GM19452 (cell line): ENCODE measurements around the gene SPO11.

ENCODE experiments used
- ATAC-seq: cut with Tn5 transposase; IDR thresholded peaks from one replicate; pipeline ENCODE4 v1.9.1; 2021; ENCODE audit not compliant: unreplicated experiment

The SPO11 gene

DNA sequence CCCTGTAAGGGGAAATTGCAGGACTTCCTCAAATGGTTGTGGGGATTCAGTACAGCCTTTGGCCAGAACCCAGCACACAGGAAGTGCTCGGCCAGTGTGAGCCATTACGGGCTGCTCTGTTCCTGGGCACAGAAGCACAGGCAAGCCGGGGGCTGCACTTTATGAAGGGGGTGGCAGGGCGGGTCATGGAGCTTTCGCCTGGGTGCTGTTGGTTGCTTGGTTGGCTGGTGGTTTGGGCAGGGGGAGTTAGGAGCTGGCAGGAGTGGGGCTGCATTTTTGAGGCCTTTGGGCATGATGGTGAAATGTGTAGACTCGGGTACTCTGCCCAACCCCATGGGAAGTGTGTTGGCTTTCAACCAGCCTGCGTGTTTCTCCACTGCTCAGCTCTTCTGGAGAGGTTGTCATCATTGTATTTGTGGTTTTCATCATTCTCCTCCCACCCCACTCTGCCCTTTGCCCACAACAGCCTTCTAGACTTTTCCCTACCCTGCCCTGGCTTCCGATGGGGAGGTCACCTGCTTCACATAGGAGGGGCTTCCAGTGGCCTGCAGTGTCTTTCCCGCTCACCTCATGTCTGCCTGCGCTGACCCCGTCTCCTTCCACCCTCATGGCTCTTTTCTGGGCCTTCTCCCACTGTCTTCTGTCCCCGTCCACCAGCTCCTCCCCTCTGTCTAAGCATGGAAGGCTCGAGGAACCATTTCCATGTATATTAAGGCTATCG lies 45.5 kb downstream of the SPO11 start:
- no peak for ATAC-seq

DNA sequence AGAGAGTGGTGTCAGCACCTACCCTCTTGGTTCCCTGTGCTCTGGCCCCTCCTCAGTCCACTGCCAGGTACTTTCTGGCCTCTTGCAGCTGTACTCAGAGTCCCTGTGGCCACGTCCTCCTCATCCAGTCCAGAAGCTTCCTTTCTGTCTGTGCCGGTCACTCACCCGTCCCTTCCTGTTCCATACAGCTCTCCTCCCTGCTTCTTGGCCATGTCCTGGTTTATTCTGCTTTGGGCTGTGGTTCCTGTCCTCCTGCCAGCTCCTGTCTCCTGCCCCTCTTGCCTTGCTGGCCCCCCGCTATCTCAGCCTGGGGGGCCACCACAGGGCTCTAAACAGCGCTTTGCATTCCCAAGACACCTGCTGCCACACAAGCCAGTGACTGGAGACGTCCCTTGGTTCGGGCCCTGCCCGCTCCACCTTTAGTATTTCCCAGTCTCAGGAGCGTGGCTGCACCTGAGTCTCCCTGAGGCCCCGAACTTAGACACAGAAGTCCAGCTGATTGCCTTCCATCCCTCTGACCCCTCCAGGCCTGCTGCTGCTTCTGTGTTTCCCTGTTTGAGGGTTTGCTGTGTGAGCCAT lies 46.1 kb downstream of the SPO11 start:
- no peak for ATAC-seq

DNA sequence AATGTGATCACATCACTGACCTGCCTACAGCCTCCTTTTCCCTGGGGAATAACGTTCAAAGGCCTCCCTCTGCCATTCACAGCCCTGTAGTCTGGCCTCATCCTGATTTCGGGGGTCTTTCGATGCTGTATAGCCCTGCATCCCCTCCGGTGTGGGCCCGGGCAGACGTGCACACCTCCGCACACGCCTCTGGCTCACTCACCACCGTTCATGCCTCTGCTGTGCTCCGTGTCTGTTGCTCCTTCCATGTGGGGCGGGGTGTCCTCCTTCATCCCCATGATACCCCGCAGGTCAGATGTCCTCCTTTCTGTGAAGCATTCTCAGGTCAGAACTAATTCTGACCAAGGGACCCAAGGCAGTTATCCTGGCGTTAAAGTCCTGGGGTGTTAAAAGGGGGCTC lies 47.7 kb downstream of the SPO11 start:
- no peak for ATAC-seq

DNA sequence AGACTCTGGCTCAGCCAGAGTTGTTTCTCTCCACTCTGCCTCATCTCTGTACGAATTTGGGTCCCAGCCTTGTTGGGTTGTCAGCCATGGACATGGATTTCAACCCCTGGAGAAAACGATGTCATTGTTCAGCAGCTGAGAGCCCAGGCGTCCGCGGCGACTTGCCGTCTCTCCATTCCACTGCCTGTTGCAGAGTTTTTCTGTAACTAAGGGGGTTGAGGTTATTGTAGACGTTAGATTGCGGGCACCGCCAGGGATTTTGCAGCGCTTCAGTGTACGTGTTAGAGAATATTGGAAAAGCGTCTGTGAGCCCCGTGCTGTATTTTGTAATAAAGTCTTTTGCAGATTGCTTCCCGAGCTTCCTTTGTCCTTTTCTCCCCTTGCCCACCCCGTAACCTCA lies 48.5 kb downstream of the SPO11 start:
- ATAC-seq = no peak

DNA sequence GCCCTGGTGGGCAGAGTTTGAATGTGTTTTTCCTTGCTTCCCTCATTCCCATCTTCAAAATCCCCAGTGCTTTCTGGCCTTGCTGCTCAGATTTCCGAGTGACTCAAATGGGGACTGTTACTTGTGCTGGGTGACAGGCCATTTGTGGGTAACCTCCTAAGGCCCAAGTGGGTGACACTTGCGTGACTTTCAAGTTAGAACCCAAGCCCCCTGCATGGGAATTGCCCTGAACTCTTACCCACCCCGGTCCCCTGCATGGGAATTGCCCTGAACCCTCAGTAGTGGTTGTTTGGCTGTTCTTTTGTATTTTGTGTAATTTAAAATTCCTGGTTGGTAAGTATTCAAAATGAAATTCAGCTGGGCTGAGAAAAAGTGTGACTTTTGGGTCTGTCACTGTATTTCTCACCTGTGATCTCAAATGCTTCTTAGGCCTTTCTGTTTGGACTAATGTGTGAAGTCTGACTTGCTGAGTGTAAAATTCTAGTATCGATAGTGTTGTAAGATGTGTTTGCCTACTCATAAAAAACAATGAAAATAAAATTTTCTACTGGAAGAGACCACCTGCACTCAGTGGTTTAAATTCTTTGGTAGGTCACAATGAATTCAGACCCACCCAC lies 49.2 kb downstream of the SPO11 start:
- ATAC-seq = no peak

DNA sequence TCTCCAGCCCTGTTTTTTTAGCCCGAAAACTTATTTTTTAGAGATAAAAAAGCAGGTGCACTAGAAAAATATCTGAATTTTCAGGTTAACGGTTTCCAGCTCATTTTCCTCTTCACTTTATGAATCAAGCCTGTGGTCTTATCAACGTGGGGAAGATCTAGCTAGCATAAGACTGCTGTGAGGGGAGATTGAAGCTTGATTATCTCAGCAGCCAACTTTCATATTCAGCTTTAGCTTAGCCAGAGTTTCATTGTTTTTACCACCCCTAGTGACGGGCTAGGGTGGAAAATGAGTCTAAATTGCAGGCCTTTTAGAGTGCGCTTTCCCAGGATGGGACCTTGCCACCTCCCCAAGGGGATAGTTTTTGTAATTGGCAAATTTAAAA lies 49.7 kb downstream of the SPO11 start:
- ATAC-seq = no peak

DNA sequence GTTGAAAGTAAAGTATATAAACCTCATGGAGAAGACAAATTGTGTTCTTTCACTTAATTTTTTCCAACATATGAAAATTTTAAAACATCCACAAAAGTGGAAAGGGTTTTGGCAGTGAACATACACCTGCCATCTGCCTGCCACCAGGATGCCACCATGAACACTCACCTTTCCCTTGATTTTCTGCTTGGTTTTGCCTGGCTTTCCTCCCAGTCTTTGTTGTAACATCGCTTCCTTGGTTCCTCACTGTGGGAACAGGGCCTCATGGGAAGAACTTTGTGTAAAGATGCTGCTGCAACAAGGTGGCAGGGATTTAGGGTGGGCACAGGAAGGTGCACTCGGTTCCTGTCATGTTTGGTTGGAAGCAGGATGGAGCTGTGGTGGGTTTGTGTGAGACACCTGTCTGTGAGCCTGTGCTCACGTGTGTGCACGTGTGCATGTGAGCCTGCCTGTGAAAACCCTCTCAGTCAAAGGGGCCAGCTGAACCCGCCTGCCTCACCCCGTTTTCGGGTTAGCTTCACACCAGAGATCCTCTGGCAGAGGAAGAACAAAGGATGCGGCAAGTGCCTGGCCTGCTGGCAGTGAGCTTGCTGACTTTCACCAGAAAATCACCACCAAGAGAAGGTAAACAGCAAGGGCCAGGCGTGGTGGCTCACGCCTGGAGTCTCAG lies 50.6 kb downstream of the SPO11 start:
- ATAC-seq = no peak

DNA sequence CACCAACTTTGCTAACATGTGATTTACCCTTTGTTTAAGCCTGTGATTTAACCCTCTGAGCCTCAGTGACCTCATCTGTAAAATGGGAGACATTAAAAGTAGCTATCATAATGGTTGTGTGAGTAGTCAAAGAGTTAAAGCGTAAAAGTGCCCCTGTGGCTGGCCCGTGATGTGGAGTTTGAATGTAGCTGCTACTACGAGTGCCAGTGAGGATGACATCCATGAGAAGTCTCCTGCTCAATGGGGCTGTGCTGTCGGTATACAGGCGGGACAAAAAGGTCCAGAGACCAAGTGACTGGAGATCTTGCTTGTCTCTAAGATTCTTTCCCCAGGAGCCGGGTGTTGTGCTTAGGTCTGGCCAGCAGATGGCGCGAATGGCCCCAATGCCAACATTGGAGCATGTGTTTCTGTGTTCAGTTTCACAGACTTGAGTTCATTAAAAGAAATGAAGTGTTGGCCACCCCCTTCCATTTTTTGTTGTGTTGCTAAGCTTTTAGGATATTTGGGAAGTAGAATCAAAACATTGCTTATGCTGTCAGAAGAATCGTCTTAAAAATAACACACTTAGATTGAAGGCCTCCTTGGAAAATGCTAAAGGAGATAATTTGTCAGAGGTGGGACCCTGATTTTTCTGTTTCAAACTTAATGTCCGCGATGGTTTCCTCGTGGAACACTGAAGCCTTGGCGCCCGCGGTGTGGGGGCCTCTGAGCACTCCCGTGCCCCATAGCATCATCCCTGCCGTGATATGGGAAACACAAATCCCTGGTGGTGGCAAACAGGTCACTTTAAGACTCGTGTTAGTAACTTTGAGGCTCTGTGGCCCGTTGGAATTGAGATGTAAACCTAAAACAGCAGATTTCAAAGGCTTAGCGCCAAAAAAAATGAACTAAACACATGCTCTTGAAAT lies 52.2 kb downstream of the SPO11 start:
- ATAC-seq = no peak

DNA sequence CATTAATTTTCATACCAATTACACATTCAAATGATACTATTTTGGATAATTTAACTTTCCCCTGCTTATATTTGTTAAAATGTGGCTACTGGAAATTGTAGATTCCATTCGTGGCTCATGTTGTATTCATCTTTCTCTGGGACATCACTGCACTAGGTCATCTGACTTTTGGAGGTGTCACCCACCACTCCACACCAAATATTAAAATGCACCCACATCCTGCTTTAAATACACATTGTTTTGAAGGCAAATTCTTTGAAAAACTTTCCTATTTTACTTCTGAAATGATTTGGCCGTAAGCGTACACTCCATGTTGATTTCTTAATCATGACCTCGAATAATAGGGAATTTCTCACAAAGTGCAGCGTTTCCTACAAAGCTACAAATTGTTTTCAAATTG lies 52.9 kb downstream of the SPO11 start:
- no peak for ATAC-seq

DNA sequence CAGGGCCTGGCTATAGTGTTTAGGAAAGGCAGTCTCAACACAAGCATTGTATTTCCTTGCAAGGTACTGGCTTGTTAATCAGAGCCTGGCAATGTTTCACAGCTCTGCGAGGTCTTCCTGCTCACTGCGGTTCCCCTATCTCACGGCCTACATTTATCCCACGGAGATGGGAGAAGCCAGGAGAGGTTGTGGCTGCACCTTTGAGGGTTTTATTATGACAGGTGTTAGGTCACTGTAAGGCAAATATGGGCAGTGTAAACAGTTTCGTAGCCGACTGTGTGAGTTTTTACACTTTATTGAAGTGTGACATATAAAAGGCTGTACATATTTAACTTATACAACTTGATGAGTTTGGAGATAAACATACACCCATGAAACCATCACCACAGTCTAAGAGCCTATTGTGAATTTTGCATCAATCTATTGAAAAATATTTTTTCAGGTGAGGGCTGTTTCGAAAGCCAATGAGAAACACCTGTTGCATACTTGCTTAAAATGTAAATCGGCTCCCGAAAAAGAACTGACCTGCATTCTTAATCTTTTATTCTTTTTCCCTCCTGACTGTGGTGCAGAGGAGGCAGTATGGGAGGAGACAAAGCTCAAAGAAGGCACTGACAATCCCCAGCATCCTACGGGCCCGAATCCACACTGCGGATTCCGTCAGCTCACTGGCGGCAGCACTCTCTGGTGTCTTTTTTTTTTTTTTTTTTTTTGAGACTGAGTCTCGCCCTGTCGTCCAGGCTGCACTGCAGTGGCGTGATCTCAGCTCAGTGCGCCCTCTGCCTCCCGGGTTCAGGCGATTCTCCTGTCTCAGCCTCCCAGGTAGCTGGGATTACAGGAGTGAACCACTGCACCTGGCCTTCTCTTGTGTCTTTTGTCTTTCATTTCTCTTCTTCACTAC lies 54.1 kb downstream of the SPO11 start:
- no peak for ATAC-seq

DNA sequence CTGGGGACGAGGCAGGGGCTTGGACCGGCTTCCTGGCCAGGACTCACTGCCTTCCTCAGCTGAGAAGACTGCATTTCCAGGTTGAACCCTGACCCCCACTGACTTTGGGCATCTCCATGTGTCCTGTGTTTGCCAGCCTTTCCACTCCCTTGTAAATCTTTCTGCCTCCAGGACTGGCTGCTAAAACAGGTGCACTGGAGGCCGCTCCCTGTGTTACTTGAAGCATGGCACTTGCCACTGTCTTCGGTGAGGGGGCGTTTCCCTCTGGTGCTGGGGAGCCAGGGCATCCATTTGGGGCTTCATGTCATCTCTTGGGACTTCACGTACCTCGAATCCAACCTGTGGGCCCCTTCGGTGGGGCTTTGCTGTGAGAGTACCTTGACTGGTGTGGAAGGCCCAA lies 54.9 kb downstream of the SPO11 start:
- no peak for ATAC-seq

DNA sequence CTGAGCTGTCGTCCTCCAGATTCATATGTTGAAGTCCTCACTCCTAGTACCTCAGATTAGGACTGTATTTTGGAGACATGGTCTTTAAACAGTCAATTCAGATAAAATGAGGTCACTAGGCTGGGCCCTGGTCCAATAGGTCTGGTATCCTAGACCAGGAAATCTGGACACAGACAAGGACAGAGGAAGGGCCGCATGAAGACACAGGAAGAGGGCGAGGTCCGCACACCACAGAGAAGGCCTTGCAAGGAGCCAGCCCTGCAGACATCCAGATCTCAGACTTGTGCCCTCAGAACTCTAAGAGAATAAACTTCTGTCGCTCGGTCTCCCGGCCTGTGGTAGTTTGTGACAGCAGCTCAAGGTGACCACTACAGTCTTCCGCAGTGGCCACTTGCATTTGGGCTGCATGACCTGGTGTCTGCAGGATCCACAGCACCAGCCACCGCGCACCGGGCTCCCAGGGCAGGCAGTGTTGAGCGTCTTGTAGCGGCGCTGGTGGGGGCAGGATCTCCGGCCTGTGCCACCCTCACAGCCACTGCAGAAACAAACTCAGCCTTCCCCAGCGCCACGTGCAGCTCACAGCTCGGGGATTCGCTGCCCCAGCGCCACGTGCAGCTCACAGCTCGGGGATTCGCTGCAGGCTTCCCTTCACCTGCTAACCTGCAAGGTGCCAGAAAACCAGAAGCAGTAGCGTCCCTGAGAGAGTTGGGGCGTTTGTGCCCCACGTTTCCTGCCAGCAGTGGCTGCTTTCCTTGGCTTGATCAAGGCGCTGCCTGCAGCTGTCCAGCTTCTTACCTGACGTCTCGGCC lies 55.6 kb downstream of the SPO11 start:
- ATAC-seq = no peak

DNA sequence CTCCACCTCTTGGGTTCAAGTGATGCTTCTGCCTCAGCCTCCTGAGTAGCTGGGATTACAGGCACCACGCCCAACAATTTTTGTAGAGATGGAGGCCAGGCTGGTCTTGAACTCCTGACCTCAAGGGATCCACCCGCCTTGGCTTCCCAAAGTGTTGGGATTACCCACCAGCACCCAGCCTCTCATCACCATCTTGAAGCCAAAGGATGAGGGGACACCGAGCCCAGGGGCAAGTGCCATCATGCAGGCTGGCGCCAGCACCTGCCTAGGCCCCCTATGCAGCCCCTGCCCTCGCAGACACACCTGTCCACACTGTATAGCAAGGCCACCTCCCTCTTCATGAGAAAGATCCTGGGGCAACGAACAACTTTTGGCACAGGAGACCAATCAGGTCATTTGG lies 56.3 kb downstream of the SPO11 start:
- ATAC-seq = no peak

DNA sequence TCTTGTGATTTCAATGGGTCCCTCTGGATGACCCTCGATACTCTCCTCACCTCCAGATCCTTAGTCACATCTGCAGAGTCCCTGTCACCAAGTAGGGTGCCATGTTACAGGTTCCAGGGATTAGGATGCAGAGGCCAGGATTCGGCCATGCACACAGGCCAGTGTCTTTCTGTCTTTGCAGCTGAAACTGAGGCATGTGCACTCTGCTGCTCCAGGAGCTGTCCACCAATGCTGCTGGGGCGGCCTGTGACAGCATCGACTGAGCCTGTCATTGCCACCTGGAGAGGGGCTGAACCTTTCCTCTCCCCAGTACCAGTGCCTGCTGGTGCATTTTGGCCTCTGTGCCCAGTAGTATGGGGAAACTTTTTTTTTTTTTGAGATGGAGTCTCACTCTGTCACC lies 57.2 kb downstream of the SPO11 start:
- ATAC-seq = no peak

DNA sequence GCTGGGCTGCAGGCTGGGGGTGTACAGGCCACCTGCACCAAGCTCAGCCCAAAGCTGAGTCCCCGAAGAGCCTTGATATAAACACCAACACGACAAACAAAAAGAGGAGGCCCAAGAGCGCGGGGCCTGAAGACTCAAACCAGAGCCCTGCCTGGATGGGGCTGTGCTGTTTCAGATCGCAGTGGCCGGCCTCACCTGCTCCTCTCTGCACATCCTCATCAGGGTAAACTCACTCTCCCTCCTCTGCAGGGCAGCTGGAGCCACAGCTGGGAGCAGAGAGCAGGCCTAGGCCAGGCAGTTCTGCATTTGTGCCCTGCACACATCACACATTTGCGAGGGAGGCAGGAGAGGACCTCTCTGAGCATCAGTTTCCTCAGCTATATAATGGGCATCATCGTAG lies 57.9 kb downstream of the SPO11 start:
- no peak for ATAC-seq

DNA sequence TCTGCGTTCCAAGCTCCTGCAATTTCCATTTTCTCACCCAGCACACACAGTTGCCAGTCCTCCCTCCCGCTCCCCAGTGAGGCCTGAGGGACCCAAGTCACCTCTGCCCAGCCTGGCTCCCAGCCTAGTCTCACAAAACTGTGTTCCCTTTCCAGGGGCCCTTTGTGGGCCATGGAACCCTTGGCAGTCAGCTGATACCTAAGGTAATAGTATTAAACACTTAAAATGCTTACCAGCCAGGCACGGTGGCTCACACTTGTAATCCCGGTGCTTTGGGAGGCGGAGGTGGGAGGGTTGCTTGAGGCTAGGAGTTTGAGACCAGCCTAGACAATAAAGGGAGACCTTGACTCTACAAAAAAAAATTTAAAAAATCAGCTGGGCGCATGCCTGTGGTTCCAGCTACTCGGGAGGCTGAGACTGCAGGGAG lies 58.4 kb downstream of the SPO11 start:
- ATAC-seq = no peak

DNA sequence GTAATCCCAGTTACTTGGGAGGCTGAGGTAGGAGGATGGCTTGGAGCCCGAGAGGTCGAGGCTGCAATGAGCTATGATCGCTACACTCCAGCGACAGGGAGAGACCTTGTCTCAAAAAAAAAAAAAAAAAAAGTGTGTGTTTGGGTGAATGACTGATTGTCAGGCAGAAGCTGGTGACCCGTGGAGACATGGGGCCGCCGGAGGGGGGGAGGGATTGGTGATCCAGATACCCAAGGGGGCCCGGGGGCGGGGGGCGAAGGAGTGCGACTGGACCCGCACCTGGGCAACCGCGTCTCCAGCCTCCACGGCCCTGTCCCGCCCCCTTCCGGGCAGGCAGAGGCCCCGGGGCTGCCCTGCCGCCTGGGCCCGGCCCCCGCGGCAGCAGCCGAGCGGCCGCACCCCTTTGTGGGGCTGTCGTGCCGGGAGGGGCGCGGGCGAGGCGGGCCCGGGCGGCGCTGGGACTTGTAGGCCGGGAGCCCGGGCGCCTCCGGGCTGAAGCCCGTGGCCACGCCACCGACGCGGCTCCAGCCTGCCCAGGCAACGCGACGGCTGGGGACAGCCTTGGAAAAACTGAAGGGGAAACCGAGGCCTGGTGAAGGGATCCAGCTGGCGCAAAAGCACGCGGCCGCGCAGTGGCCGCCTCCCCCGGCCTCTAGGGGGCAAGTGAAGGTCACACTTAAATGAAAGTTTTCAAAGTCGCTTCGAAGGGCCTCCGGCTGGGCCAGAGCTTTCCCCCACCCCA lies 59.5 kb downstream of the SPO11 start:
- no peak for ATAC-seq
